PFSK-1 (cell line): ENCODE measurements around the gene XRCC4.

Source experiments
- FOXP2 ChIP-seq: optimal IDR thresholded peaks from 2 replicates; pipeline ENCODE3; 2011; ENCODE audit warnings: borderline replicate concordance, control low read depth, inconsistent platforms; ENCODE audit not compliant: insufficient read depth; ENCODE audit errors: extremely low read length, extremely low read depth
- POLR2AphosphoS5 ChIP-seq: IDR thresholded peaks from 2 replicates; pipeline ENCODE4 v1.6.1; 2012; ENCODE audit warnings: low read depth, mild to moderate bottlenecking, control low read depth, low read length, moderate library complexity
- REST ChIP-seq, 2 experiments: IDR thresholded peaks; 2 replicates each; pipeline versions ENCODE4 v1.6.1 to v1.8.0; 2011 to 2012; ENCODE audit warnings: low read depth in 2 of 2, low read length in 2 of 2, control low read depth in 1 of 2, inconsistent platforms in 1 of 2, mild to moderate bottlenecking in 1 of 2, moderate library complexity in 1 of 2; ENCODE audit not compliant: insufficient read depth in 1 of 2
- SIN3A ChIP-seq: IDR thresholded peaks from 2 replicates; pipeline ENCODE4 v1.6.1; 2012; ENCODE audit warnings: mild to moderate bottlenecking, low read length, moderate library complexity, borderline replicate concordance; ENCODE audit not compliant: insufficient read depth
- TAF1 ChIP-seq: IDR thresholded peaks from 2 replicates; pipeline ENCODE4 v1.6.1; 2012; ENCODE audit warnings: low read length, control low read depth, borderline replicate concordance; ENCODE audit not compliant: insufficient read depth

- TF ChIP-seq TAF1 (no peak), POLR2AphosphoS5 (no peak), SIN3A (no peak), REST (IDR thresholded peaks at IDR 0.05; ENCODE audit: insufficient read depth in 1 of 2, low read depth in 2 of 2, low read length in 2 of 2) (peak in 1 of 2 experiments; percentile 84; a peak in 2 of 4 replicates), FOXP2 (no peak)
These were observed 18.0 kb downstream of the XRCC4 start for GRCh38 chr5:83095163-83095956.
